Measurements from ENCODE around the gene GJB6. TPM values are rescaled to one million over a fixed set of nuclear protein-coding genes. Genes with fewer than 3 reads are reported as not detected.

GJB6 gene
- total RNA-seq, 1 donor from 2014 or later, result not detected

- H3K4me1 Mint-ChIP-seq, result peaks cover 9% of the 10 kb centered on the region
- no peak overlapping the region for H3K27ac Mint-ChIP-seq (ENCODE audit: unreplicated experiment)
- DNase-seq (ENCODE audit: low read depth, low spot score), result no peak
- no peaks in the 10 kb centered on the region for H3K9me3 Mint-ChIP-seq
- H3K27me3 Mint-ChIP-seq (ENCODE audit: low read depth), result peaks cover 86% of the 10 kb centered on the region
- H3K4me3 Mint-ChIP-seq, result peak overlapping the region; percentile 61
- no peak for TF ChIP-seq CTCF (conservative IDR thresholded peaks at IDR 0.05)
- H3K36me3 Mint-ChIP-seq (ENCODE audit: low read depth), result no peaks in the 10 kb centered on the region
Observed at GRCh38 chr13:20193162-20193906, 38.8 kb downstream of the GJB6 start.

GRCh38 chr13:20192836-20193161 lies 39.3 kb downstream of the GJB6 start, which contains the start of gene GJB2:
TSS of gene GJB2 (minus strand) at chr13:20192938. CDS start at chr13:20189581, 3,357 bp downstream.
- no peak for DNase-seq (ENCODE audit: low read depth, low spot score)
- Mint-ChIP-seq H3K4me1 (peaks cover 9% of the 10 kb centered on the region), H3K27ac (ENCODE audit: unreplicated experiment) (no peak within 1 kb of the TSS), H3K36me3 (ENCODE audit: low read depth) (no peaks in the 10 kb centered on the region), H3K27me3 (ENCODE audit: low read depth) (peaks cover 89% of the 10 kb centered on the region), H3K4me3 (peak within 1 kb of the TSS; percentile 82), H3K9me3 (no peaks in the 10 kb centered on the region)
- TF ChIP-seq CTCF (conservative IDR thresholded peaks at IDR 0.05), result no peak

GRCh38 chr13:20192158-20192835 lies 39.8 kb downstream of the GJB6 start:
- H3K27ac Mint-ChIP-seq (ENCODE audit: unreplicated experiment), result no peak overlapping the region
- no peak for DNase-seq (ENCODE audit: low read depth, low spot score)
- H3K9me3 Mint-ChIP-seq, result no peaks in the 10 kb centered on the region
- peaks cover 9% of the 10 kb centered on the region for H3K4me1 Mint-ChIP-seq
- no peaks in the 10 kb centered on the region for H3K36me3 Mint-ChIP-seq (ENCODE audit: low read depth)
- peaks cover 91% of the 10 kb centered on the region for H3K27me3 Mint-ChIP-seq (ENCODE audit: low read depth)
- peak overlapping the region; percentile 82 for H3K4me3 Mint-ChIP-seq
- TF ChIP-seq CTCF (conservative IDR thresholded peaks at IDR 0.05), result no peak

GRCh38 chr13:20191311-20192157 lies 40.6 kb downstream of the GJB6 start:
- H3K4me1 Mint-ChIP-seq, result peaks cover 6% of the 10 kb centered on the region

More at GRCh38 chr13:20191311-20192157, 40.6 kb downstream of the GJB6 start:
- no peak for TF ChIP-seq CTCF (conservative IDR thresholded peaks at IDR 0.05)
- H3K27ac Mint-ChIP-seq (ENCODE audit: unreplicated experiment), result no peak overlapping the region
- peaks cover 88% of the 10 kb centered on the region for H3K27me3 Mint-ChIP-seq (ENCODE audit: low read depth)
- H3K36me3 Mint-ChIP-seq (ENCODE audit: low read depth), result no peaks in the 10 kb centered on the region
- no peaks in the 10 kb centered on the region for H3K9me3 Mint-ChIP-seq
- no peak for DNase-seq (ENCODE audit: low read depth, low spot score)
- H3K4me3 Mint-ChIP-seq, result peak overlapping the region; percentile 82
